PFSK-1 (cell line): Measurements from ENCODE around the gene MAPT.

Experiments used
- FOXP2 ChIP-seq: optimal IDR thresholded peaks from 2 replicates; pipeline ENCODE3; 2011; ENCODE audit warnings: borderline replicate concordance, control low read depth, inconsistent platforms; ENCODE audit not compliant: insufficient read depth; ENCODE audit errors: extremely low read length, extremely low read depth
- POLR2AphosphoS5 ChIP-seq: IDR thresholded peaks from 2 replicates; pipeline ENCODE4 v1.6.1; 2012; ENCODE audit warnings: low read depth, mild to moderate bottlenecking, control low read depth, low read length, moderate library complexity
- REST ChIP-seq, 2 experiments: IDR thresholded peaks; 2 replicates each; pipeline versions ENCODE4 v1.6.1 to v1.8.0; 2011 to 2012; ENCODE audit warnings: low read depth in 2 of 2, low read length in 2 of 2, control low read depth in 1 of 2, inconsistent platforms in 1 of 2, mild to moderate bottlenecking in 1 of 2, moderate library complexity in 1 of 2; ENCODE audit not compliant: insufficient read depth in 1 of 2
- SIN3A ChIP-seq: IDR thresholded peaks from 2 replicates; pipeline ENCODE4 v1.6.1; 2012; ENCODE audit warnings: mild to moderate bottlenecking, low read length, moderate library complexity, borderline replicate concordance; ENCODE audit not compliant: insufficient read depth
- TAF1 ChIP-seq: IDR thresholded peaks from 2 replicates; pipeline ENCODE4 v1.6.1; 2012; ENCODE audit warnings: low read length, control low read depth, borderline replicate concordance; ENCODE audit not compliant: insufficient read depth

Gene MAPT

GRCh38 chr17:45906237-45906636 lies 11.9 kb downstream of the MAPT start:
- TF ChIP-seq FOXP2: no peak
- no peak for TF ChIP-seq SIN3A
- no peak for TF ChIP-seq REST (IDR thresholded peaks at IDR 0.05; ENCODE audit: insufficient read depth in 1 of 2, low read depth in 2 of 2, low read length in 2 of 2)
- no peak for TF ChIP-seq TAF1
- no peak for TF ChIP-seq POLR2AphosphoS5

GRCh38 chr17:45906927-45907622 lies 12.7 kb downstream of the MAPT start:
- no peak for TF ChIP-seq FOXP2
- no peak for TF ChIP-seq TAF1
- TF ChIP-seq SIN3A: no peak
- no peak for TF ChIP-seq REST (IDR thresholded peaks at IDR 0.05; ENCODE audit: insufficient read depth in 1 of 2, low read depth in 2 of 2, low read length in 2 of 2)
- TF ChIP-seq POLR2AphosphoS5: no peak

DNA sequence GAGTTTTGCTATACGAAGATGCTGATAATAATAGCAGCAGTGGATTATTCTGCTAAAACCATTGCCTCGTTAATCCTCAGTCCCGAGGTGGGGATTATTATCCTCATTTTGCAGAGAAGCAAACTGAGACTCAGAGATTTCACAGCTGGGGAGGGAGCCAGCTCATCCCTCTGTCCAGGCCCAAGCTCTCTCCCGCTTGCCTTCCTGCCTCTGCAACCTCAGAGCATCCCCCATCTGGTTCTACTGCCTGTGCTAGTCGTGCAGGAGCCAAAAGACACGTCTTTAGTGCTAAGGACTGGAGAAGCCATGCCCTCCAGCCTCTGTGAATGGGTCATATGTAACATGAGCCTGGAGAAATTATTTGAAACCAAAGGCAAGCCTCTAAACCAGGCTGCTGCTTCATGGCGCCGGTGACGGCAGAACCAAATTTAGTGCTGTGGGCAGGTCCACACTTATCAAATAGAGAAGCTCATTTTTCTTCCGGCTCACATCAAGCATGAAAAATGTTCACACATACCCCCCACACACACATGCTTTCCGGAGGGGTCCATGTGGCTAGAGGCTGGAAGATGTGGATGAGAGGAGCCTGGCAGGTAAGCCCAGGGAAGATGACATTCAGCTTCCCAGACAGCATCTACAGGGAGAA lies 13.5 kb downstream of the MAPT start:
- TF ChIP-seq REST (IDR thresholded peaks at IDR 0.05; ENCODE audit: insufficient read depth in 1 of 2, low read depth in 2 of 2, low read length in 2 of 2) (no peak), SIN3A (no peak), FOXP2 (no peak), TAF1 (no peak), POLR2AphosphoS5 (no peak)

DNA sequence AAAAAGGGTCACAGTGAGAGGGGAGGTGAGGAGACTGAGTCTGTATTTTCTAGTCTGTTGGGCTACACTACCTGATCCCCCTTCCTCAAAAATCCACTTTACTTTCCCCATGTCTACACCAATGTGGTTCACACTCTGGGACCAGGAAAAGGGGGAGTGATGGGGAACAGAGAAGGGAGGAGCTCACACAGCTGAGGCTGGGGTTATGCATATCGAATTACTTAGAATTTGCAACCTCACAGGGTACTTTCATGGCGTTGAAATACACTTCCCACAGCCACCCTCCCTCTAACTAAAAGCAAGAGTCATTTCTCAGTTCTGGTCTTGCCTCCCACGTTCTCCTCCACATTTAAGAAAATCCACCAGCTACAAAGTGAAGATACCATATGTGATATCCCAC lies 14.1 kb downstream of the MAPT start:
- TF ChIP-seq SIN3A (no peak), TAF1 (no peak), REST (IDR thresholded peaks at IDR 0.05; ENCODE audit: insufficient read depth in 1 of 2, low read depth in 2 of 2, low read length in 2 of 2) (no peak), FOXP2 (no peak), POLR2AphosphoS5 (no peak)
